Activated CD4-positive, alpha-beta T cell treated with anti-CD3 and anti-CD28 coated beads for 1 hour (primary cell): Measurements from ENCODE around the gene RASSF5.
A peak's percentile ranks its signal among the peaks of the same experiment; 100 is the strongest.

Source experiments
- DNase-seq: peaks from one replicate; pipeline ENCODE4 v3.0.0-alpha.2; 2020

RASSF5 gene

GRCh38 chr1:206551986-206552326 is 44.6 kb downstream of the RASSF5 start:
- peak; percentile 66 for DNase-seq

GRCh38 chr1:206554211-206554610 is 46.9 kb downstream of the RASSF5 start:
- no peak for DNase-seq

- no peak for DNase-seq
These were observed 47.6 kb downstream of the RASSF5 start for GRCh38 chr1:206554701-206555472.

- no peak for DNase-seq
These were observed 48.2 kb downstream of the RASSF5 start for GRCh38 chr1:206555473-206555935.

- no peak for DNase-seq
These were observed 48.9 kb downstream of the RASSF5 start for GRCh38 chr1:206556047-206556749.

- peak; percentile 80 for DNase-seq
These were observed 49.7 kb downstream of the RASSF5 start for GRCh38 chr1:206556750-206557635.

GRCh38 chr1:206557636-206558473 is 50.5 kb downstream of the RASSF5 start:
- DNase-seq: no peak

GRCh38 chr1:206558794-206559671 is 51.7 kb downstream of the RASSF5 start:
- DNase-seq: no peak

- DNase-seq: no peak
These were observed 52.3 kb downstream of the RASSF5 start for GRCh38 chr1:206559672-206559995.

GRCh38 chr1:206560007-206560716 is 52.8 kb downstream of the RASSF5 start:
- DNase-seq: no peak

- no peak for DNase-seq
These were observed 56.3 kb downstream of the RASSF5 start for GRCh38 chr1:206563367-206564207.

GRCh38 chr1:206565995-206566394 is 58.7 kb downstream of the RASSF5 start:
- no peak for DNase-seq

GRCh38 chr1:206566999-206567398 is 59.7 kb downstream of the RASSF5 start:
- DNase-seq: no peak

GRCh38 chr1:206568256-206568655 is 60.9 kb downstream of the RASSF5 start:
- DNase-seq: no peak

- DNase-seq: no peak
These were observed 61.5 kb downstream of the RASSF5 start for GRCh38 chr1:206568779-206569352.

- no peak for DNase-seq
These were observed 62.2 kb downstream of the RASSF5 start for GRCh38 chr1:206569556-206569955.

GRCh38 chr1:206570529-206570928 is 63.2 kb downstream of the RASSF5 start:
- no peak for DNase-seq

- DNase-seq: no peak
These were observed 65.5 kb downstream of the RASSF5 start for GRCh38 chr1:206572835-206573234.

GRCh38 chr1:206573319-206573718 is 66.0 kb downstream of the RASSF5 start:
- no peak for DNase-seq

GRCh38 chr1:206573762-206574161 is 66.4 kb downstream of the RASSF5 start:
- no peak for DNase-seq
